Sigmoid colon (tissue), 7 donors: ENCODE results near the gene VEPH1. TPM values are rescaled to one million over a fixed set of nuclear protein-coding genes. Genes with fewer than 3 reads are reported as not detected.

Experiments
- DNase-seq: peaks from one replicate; pipeline ENCODE4 v3.0.0-alpha.2; 2019
- H3K27ac ChIP-seq, 4 donors: fragments of 200-600 bp; sonication (generic); one replicate each; pipeline ENCODE4 v1.5.1; 2016 to 2019; ENCODE audit warnings: mild to moderate bottlenecking in 1 of 4
- H3K27me3 ChIP-seq, 3 donors: fragments of 200-600 bp; sonication (generic); one replicate each; pipeline ENCODE4 v1.5.1; 2019; ENCODE audit warnings: mild to moderate bottlenecking in 1 of 3
- H3K36me3 ChIP-seq, 4 donors: fragments of 200-600 bp; sonication (generic); one replicate each; pipeline ENCODE4 v1.5.1; 2016 to 2019
- H3K4me1 ChIP-seq, 4 donors: fragments of 200-600 bp; sonication (generic); one replicate each; pipeline ENCODE4 v1.5.1; 2017 to 2019
- H3K4me3 ChIP-seq, 4 donors: fragments of 200-600 bp; sonication (generic); one replicate each; pipeline ENCODE4 v1.5.1; 2017 to 2019; ENCODE audit warnings: mild to moderate bottlenecking in 2 of 4, moderate library complexity in 1 of 4
- H3K9me3 ChIP-seq, 4 donors: fragments of 200-600 bp in 3 of 4; sonication (generic) in 3 of 4; one replicate each; pipeline versions ENCODE4 v1.5.1 to v1.6.1; 2013 to 2019
- CTCF ChIP-seq, 4 experiments: fragments of 450-650 bp in 3 of 4; fragments of 200-600 bp in 1 of 4; IDR thresholded peaks; one replicate each; pipeline ENCODE4 v1.5.1; 2016 to 2019; ENCODE audit warnings: antibody characterized with exemption in 4 of 4, mild to moderate bottlenecking in 3 of 4, moderate library complexity in 2 of 4
- EP300 ChIP-seq, 4 donors: sonication (generic); formaldehyde crosslinking; IDR thresholded peaks; one replicate each; pipeline ENCODE4 v1.6.1; 2017; ENCODE audit warnings: antibody characterized with exemption in 4 of 4
- POLR2A ChIP-seq, 2 donors: fragments of 450-650 bp; IDR thresholded peaks; one replicate each; pipeline ENCODE4 v1.6.1; 2016; ENCODE audit warnings: antibody characterized with exemption in 2 of 2, mild to moderate bottlenecking in 2 of 2, moderate library complexity in 2 of 2
- POLR2AphosphoS5 ChIP-seq, 4 donors: sonication (generic); formaldehyde crosslinking; IDR thresholded peaks; one replicate each; pipeline ENCODE4 v1.6.1; 2017; ENCODE audit warnings: antibody characterized with exemption in 4 of 4
- WGBS, 2 donors: extraction: QIAGEN DNeasy Blood & Tissue Kit; methylation state at CpG; one replicate each; pipeline ENCODE4 v1.1.7; 2013; 5-methylcytosine and 5-hydroxymethylcytosine counted together
- intact Hi-C: fragments of 100-400 bp; cut with DNase I; formaldehyde crosslinking; loops from one replicate; pipeline ENCODE4 v1.15.1; 2023
- polyA plus RNA-seq, 3 donors: library from polyadenylated mRNA; stranded (reverse); fragments of 200-250 nt; gene quantifications; one replicate each; pipeline ENCODE4 v1.2.3, GENCODE V29; 2013
- total RNA-seq, 4 donors: library from RNA; depleted of rRNA; stranded (reverse); fragments of >200 nt; gene quantifications; one replicate each; pipeline ENCODE4 v1.1.0, GENCODE V29; 2016
- donor health status: healthy with polysubstance abuse.
- donor health status: Bipolar disorder and iron deficiency.
- donor health status: healthy.

Gene VEPH1
- total and polyA plus RNA-seq, 7 donors = 0.14 to 1.8 (median 0.87) TPM; not detected in 1

DNA sequence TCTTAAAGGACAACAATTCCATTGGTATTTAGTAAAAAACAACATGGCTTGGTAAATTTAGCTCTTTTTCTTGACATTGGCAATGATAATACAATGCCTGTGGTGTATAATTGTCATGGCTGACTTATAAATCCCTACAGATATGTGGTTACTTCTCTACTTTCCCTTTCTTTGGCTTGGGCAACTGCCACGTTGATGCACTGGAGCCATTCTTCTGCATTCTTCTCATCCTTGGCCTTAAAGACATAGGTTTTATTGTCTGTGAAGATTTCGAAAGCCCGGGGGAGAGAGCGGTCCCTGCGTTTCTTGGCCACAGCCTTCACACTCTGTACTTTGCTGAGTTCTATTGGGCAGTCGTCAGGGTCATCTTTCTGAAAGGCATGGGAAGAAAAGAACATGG is 242.2 kb downstream of the VEPH1 start:
- intact Hi-C loops = no loop called here

DNA sequence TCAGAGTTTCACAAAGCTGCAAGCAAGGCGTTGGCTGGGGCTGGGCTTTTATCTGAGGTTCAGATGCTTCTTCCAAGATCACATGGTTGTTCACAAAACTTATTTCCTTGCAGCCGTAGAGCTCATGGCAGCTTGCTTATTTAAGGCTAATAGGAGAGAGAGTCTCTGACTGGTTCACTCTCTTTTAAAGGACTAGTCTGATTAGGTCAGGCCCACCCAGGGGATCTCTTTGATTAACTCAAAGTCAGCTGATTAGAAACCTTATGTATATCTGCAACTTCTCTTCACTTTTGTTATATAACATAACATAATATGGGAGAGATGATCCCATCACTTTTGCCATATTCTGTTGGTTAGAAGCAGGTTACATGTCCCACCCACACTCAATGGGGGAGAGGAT is 243.4 kb downstream of the VEPH1 start:
- Histone ChIP-seq H3K4me1 (no peaks in the 10 kb centered on the region), H3K9me3 (no peaks in the 10 kb centered on the region), H3K4me3 (no peak overlapping the region), H3K27ac (no peak overlapping the region), H3K27me3 (no peaks in the 10 kb centered on the region), H3K36me3 (no peaks in the 10 kb centered on the region)
- WGBS, 2 donors = 86 to 87% methylated on average over 2 of the region's 2 CpGs
- intact Hi-C loops = no loop called here
- no peak for TF ChIP-seq POLR2AphosphoS5 (IDR thresholded peaks at IDR 0.05)
- TF ChIP-seq EP300 (IDR thresholded peaks at IDR 0.05) = no peak
- no peak for TF ChIP-seq POLR2A (IDR thresholded peaks at IDR 0.05)
- no peak for TF ChIP-seq CTCF (IDR thresholded peaks at IDR 0.05)
- no peak for DNase-seq

More for the DNA sequence above, 242.2 kb downstream of the VEPH1 start:
- 88 to 91% methylated on average over 6 of the region's 6 CpGs for WGBS, 2 donors
- no peak for DNase-seq
- TF ChIP-seq POLR2A (IDR thresholded peaks at IDR 0.05) (no peak), CTCF (IDR thresholded peaks at IDR 0.05) (no peak), EP300 (IDR thresholded peaks at IDR 0.05) (no peak), POLR2AphosphoS5 (IDR thresholded peaks at IDR 0.05) (no peak)
- H3K4me3 ChIP-seq = no peak overlapping the region
- no peaks in the 10 kb centered on the region for H3K27me3 ChIP-seq
- no peak overlapping the region for H3K27ac ChIP-seq
- no peaks in the 10 kb centered on the region for H3K36me3 ChIP-seq
- H3K9me3 ChIP-seq = no peaks in the 10 kb centered on the region
- peaks cover 0 to 9% (median 0%) of the 10 kb centered on the region in 4 donors for H3K4me1 ChIP-seq

- Histone ChIP-seq H3K36me3 (no peaks in the 10 kb centered on the region), H3K4me1 (no peaks in the 10 kb centered on the region), H3K9me3 (no peaks in the 10 kb centered on the region), H3K4me3 (no peak overlapping the region), H3K27me3 (no peaks in the 10 kb centered on the region), H3K27ac (no peak overlapping the region)
- TF ChIP-seq POLR2AphosphoS5 (IDR thresholded peaks at IDR 0.05) = no peak
- TF ChIP-seq EP300 (IDR thresholded peaks at IDR 0.05) = no peak
- TF ChIP-seq POLR2A (IDR thresholded peaks at IDR 0.05) = no peak
- TF ChIP-seq CTCF (IDR thresholded peaks at IDR 0.05) = no peak
- intact Hi-C loops = no loop called here
- 93 to 94% methylated on average over 5 of the region's 5 CpGs for WGBS, 2 donors
- DNase-seq = no peak
Measured at GRCh38 chr3:157257101-157257500, 246.1 kb downstream of the VEPH1 start.

DNA sequence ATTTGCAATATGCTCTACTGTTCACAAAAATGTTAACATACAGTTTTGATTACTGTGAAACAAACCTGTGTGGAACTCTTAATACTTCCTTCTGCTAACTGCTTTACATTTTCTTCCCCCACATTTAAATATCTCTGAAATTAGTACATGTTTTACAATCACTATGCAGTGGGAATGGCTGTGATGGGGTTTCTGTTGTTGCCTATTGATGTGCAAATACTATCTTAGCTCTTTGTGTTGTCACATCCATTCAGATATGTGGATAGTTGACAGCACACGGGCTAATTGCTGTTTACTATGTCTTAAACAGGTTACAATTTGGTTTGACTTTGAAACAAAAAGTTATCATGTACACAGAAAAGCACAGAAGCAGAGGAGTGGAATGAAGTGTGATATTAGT is 247.4 kb downstream of the VEPH1 start:
- H3K36me3 ChIP-seq = no peaks in the 10 kb centered on the region
- H3K27me3 ChIP-seq = no peaks in the 10 kb centered on the region
- no peaks in the 10 kb centered on the region for H3K9me3 ChIP-seq
- H3K4me1 ChIP-seq = no peaks in the 10 kb centered on the region
- WGBS, 2 donors = 36 to 59% methylated on average over 1 of the region's 1 CpG
- no peak for DNase-seq
- H3K4me3 ChIP-seq = no peak overlapping the region
- intact Hi-C loops = no loop called here
- TF ChIP-seq EP300 (IDR thresholded peaks at IDR 0.05) = no peak
- TF ChIP-seq CTCF (IDR thresholded peaks at IDR 0.05) = no peak
- TF ChIP-seq POLR2A (IDR thresholded peaks at IDR 0.05) = no peak
- TF ChIP-seq POLR2AphosphoS5 (IDR thresholded peaks at IDR 0.05) = no peak
- H3K27ac ChIP-seq = no peak overlapping the region

DNA sequence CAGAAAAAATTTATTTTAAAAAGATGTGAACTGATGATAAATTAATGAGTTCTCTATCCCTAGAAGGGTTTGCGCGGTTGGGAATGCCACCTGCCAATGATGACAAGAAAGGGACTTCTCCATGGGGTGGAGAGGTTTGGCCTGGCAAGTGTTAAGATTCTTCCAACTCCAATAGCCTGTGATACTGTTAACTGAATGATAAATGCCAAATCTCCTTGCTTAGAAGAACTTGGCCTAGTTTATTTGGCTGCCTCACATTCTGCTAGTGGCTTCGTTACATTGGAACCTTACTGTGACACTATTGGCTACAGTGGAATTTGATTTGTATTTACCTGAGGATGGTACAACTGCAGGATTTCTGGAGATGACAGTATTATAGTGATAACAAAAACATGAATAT is 251.5 kb downstream of the VEPH1 start:
- Histone ChIP-seq H3K9me3 (no peaks in the 10 kb centered on the region), H3K27ac (no peak overlapping the region), H3K4me3 (no peak overlapping the region), H3K27me3 (no peaks in the 10 kb centered on the region), H3K4me1 (peaks cover 4 to 26% (median 23%) of the 10 kb centered on the region in 4 donors), H3K36me3 (no peaks in the 10 kb centered on the region)
- intact Hi-C loops = no loop called here
- no peak for DNase-seq
- TF ChIP-seq POLR2AphosphoS5 (IDR thresholded peaks at IDR 0.05) (no peak), CTCF (IDR thresholded peaks at IDR 0.05) (no peak), EP300 (IDR thresholded peaks at IDR 0.05) (no peak), POLR2A (IDR thresholded peaks at IDR 0.05) (no peak)
- WGBS, 2 donors = 82 to 98% methylated on average over 3 of the region's 3 CpGs
